Naive thymus-derived CD8-positive, alpha-beta T cell (primary cell): ENCODE measurements around the gene PEX10. TPM values are rescaled to one million over a fixed set of nuclear protein-coding genes. Genes with fewer than 3 reads are reported as not detected.
"Not testable (repeated sequence)": the region's sequence is repeated elsewhere in the genome, so short reads cannot be mapped to it uniquely, and the experiment has no call there.

ENCODE experiments used
- ATAC-seq, 2 donors: fragments of 150-1000 bp; cut with Tn5 transposase in 1 of 2; sonication (Bioruptor Pico), chemical (Tn5 transposase) in 1 of 2; 1 replicate in 1 of 2; 2 replicates in 1 of 2; pipeline ENCODE4 v1.10.0; 2021; ENCODE audit warnings: mild to moderate bottlenecking in 2 of 2, moderate library complexity in 2 of 2
- POLR2A ChIA-PET: fragments of 350-600 bp; sonication (Branson Sonifier 250); formaldehyde crosslinking; loops from one replicate; lab custom pipeline; 2021; ENCODE audit warnings: antibody characterized with exemption; lab: Charles Lee
- DNase-seq, 10 donors: peaks; one replicate each; pipeline versions ENCODE4 v3.0.0 to v3.0.0-alpha.2; 2020 to 2022
- H3K27ac Mint-ChIP-seq, 10 donors: one replicate each; pipeline ENCODE4 v1.8.0; 2020 to 2022; ENCODE audit warnings: mild to moderate bottlenecking in 10 of 10, mixed read lengths in 10 of 10, moderate library complexity in 4 of 10, inconsistent platforms in 1 of 10
- H3K27me3 Mint-ChIP-seq, 5 donors: one replicate each; pipeline ENCODE4 v1.8.0; 2021 to 2022; ENCODE audit warnings: mixed read lengths in 5 of 5
- H3K36me3 Mint-ChIP-seq, 3 donors: one replicate each; pipeline ENCODE4 v1.8.0; 2020 to 2022; ENCODE audit warnings: mixed read lengths in 3 of 3, mild to moderate bottlenecking in 2 of 3, inconsistent platforms in 1 of 3
- H3K4me1 Mint-ChIP-seq, 4 donors: one replicate each; pipeline ENCODE4 v1.8.0; 2021 to 2022; ENCODE audit warnings: mixed read lengths in 4 of 4
- H3K4me3 Mint-ChIP-seq, 10 donors: one replicate each; pipeline ENCODE4 v1.8.0; 2020 to 2022; ENCODE audit warnings: mild to moderate bottlenecking in 10 of 10, mixed read lengths in 10 of 10, moderate library complexity in 6 of 10, inconsistent platforms in 1 of 10
- H3K9me3 Mint-ChIP-seq, 9 donors: one replicate each; pipeline ENCODE4 v1.8.0; 2020 to 2022; ENCODE audit warnings: mixed read lengths in 9 of 9, mild to moderate bottlenecking in 3 of 9, inconsistent platforms in 1 of 9, moderate library complexity in 1 of 9
- polyA plus RNA-seq, 3 donors: library from polyadenylated mRNA; unstranded; fragments of 300-500 nt; fragmentation: Illumina TruSeq; gene quantifications; one replicate each; pipeline ENCODE4 v1.2.3, GENCODE V29; 2021
- total RNA-seq, 8 experiments: library from RNA in 2 of 8; stranded (reverse) in 2 of 8; gene quantifications; one replicate each; pipeline ENCODE4 v1.2.3 and lab custom pipeline; 2021 to 2026

PEX10 gene
- total RNA-seq (10 to 100 TPM; 15.5 to 20.1 TPM), polyA plus RNA-seq (10 to 100 TPM in 1 of 3 donors, 1 to 10 TPM in 2; 7.5 to 10.4 (median 9.1) TPM), total RNA-seq (lab: John Stamatoyannopoulos, UW) (12.4 to 35.7 (median 21.1) reads per million in 6 experiments)

DNA sequence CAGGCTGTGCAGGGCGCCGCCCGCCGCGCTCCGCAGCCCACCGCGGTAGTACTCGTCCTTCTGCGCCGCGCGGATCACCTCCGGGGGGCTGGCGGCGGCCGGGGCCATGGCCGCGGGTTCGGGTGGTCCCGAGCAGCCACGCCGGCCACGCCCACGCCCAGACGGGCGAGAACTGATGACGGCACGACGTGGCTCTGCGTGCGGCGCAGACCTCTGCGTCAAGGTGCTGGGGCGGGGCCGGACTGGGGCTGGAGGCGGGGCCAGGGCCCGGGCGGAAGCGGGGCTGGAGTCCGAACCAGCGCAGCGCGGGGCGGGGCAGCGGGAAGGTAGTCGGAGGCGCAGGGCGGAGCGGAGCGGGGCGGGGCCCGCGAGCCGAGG is at the start of gene PEX10:
Gene PEX10 (minus strand): TSS at position 170 of the 378 bp plus-strand sequence. CDS start 62 bp downstream, at position 108.
- DNase-seq (peak; percentile 96 to 100 (median 98)), ATAC-seq (peak; percentile 78 to 88)
- H3K36me3 Mint-ChIP-seq = peaks cover 0 to 4% (median 0%) of the 10 kb centered on the region in 3 donors
- no peaks in the 10 kb centered on the region for H3K9me3 Mint-ChIP-seq
- H3K4me3 Mint-ChIP-seq = peak within 1 kb of the TSS; percentile 77 to 91 (median 86)
- POLR2A ChIA-PET = interaction anchor here (1.0 to 8.6 kb wide), 11 partner anchors 20 to 374 kb away, joined by 3 to 131 read pairs (median 7); partner anchors contain the start of genes MORN1, PANK4, PRXL2B and RER1
- H3K27ac Mint-ChIP-seq = peak within 1 kb of the TSS; percentile 55 to 96 (median 87)
- peaks cover 27 to 57% (median 41%) of the 10 kb centered on the region in 4 donors for H3K4me1 Mint-ChIP-seq
- H3K27me3 Mint-ChIP-seq = no peaks in the 10 kb centered on the region

DNA sequence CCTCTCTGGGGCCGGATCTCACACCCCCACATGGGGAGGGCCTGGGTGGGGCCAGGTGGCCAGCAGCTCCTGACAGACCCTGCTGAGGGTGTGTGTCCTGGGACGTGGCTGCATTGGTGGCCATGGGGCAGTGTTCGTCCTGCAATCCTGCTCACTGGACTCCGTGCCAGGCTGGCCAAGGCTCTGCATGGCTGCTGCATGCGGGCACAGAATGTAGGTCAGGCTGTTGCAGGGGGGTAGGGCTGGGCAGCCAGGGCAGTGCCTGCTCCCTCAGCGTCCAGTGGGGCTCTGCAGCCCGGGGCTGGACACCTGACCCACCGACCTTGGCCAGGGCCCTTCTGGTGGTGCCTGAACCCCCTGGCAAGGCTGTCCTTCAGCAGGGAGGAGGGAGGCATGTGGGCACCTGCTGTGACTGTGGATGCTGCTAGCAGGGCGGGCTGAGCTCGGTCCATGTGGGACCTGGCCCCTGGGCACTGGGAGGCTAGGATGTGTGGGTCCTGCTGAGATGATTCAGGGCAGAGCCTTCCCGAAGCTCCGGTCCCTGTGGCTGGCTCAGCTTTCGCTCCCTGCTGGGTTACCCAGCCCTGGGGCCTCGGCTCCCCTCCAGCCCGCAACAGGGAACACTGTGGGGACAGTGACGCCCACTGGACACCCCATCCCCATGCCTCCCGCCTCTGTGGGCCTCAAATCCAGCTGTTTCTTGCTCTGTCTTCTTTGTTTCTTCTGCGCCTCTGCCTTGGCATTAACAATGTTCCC is 48.8 kb upstream of the PEX10 start:
- POLR2A ChIA-PET = interaction anchor here (1.2 kb wide), 1 partner anchor 18 kb away, joined by 5 read pairs; no protein-coding TSS in a partner anchor
- Mint-ChIP-seq H3K4me1 (peaks cover 0 to 8% (median 2%) of the 10 kb centered on the region in 4 donors), H3K9me3 (no peaks in the 10 kb centered on the region), H3K36me3 (peaks cover 0 to 2% (median 0%) of the 10 kb centered on the region in 3 donors), H3K27ac (no peak overlapping the region), H3K4me3 (no peak overlapping the region), H3K27me3 (peaks cover 0 to 16% (median 4%) of the 10 kb centered on the region in 5 donors)
- no peak for ATAC-seq
- no peak for DNase-seq

GRCh38 chr1:2460203-2460602 is 47.8 kb upstream of the PEX10 start:
- H3K4me1 Mint-ChIP-seq = peaks cover 0 to 8% (median 3%) of the 10 kb centered on the region in 4 donors
- H3K36me3 Mint-ChIP-seq = peaks cover 0 to 2% (median 0%) of the 10 kb centered on the region in 3 donors
- H3K27ac Mint-ChIP-seq = no peak overlapping the region

DNA sequence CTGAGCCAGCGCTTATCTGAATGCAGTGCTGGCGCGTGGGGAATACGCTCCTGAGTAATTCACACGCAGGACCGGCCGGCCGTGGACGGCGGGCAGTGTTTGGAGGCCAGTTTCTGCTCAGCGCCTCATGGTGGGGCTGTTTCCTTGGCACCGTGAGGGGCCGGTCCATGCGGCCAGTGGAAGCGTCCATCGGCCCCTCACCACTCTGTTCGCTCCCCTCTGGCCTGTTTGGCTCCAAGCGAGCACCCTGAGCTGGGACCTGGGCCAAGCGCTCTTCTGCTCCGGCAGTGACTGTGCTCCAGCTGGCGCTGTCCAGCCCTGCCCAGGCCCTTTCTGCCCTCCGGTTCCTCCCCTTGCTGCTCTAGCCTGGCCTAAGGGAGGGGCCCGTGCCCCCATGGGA is 47.4 kb upstream of the PEX10 start:
- H3K36me3 Mint-ChIP-seq = peaks cover 0 to 2% (median 0%) of the 10 kb centered on the region in 3 donors
- H3K4me3 Mint-ChIP-seq = no peak overlapping the region
- H3K27me3 Mint-ChIP-seq = peaks cover 0 to 16% (median 4%) of the 10 kb centered on the region in 5 donors
- no peak overlapping the region for H3K27ac Mint-ChIP-seq
- no peak for DNase-seq
- no peak for ATAC-seq
- peaks cover 0 to 8% (median 3%) of the 10 kb centered on the region in 4 donors for H3K4me1 Mint-ChIP-seq
- POLR2A ChIA-PET = no interaction called here
- H3K9me3 Mint-ChIP-seq = no peaks in the 10 kb centered on the region

More at GRCh38 chr1:2460203-2460602, 47.8 kb upstream of the PEX10 start:
- no peaks in the 10 kb centered on the region for H3K9me3 Mint-ChIP-seq
- peaks cover 0 to 16% (median 4%) of the 10 kb centered on the region in 5 donors for H3K27me3 Mint-ChIP-seq
- POLR2A ChIA-PET = interaction anchor here (1.2 kb wide), 1 partner anchor 17 kb away, joined by 5 read pairs; no protein-coding TSS in a partner anchor
- DNase-seq (no peak), ATAC-seq (no peak)
- no peak overlapping the region for H3K4me3 Mint-ChIP-seq

DNA sequence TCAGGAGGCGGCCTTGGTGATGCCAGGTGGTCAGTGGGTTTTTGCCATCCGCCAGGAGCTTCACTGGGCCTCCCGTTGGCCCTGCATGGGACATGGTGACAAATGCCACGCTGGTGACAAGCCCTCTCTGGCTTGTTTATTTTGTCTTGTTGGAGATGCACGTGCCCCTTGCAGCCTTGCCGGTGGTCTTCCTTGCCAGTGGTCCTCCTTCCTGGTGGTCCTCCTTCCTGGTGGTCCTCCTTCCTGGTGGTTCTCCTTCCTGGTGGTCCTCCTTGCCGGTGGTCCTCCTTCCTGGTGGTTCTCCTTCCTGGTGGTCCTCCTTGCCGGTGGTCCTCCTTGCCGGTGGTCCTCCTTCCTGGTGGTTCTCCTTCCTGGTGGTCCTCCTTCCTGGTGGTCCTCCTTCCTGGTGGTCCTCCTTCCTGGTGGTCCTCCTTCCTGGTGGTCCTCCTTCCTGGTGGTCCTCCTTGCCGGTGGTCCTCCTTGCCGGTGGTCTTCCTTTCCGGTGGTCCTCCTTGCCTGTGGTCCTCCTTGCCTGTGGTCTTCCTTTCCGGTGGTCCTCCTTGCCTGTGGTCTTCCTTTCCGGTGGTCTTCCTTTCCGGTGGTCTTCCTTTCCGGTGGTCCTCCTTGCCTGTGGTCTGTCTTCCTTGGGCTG is 46.9 kb upstream of the PEX10 start:
- H3K36me3 Mint-ChIP-seq, H3K9me3 Mint-ChIP-seq, DNase-seq, H3K4me3 Mint-ChIP-seq, H3K27ac Mint-ChIP-seq, H3K4me1 Mint-ChIP-seq, ATAC-seq, POLR2A ChIA-PET: not testable (repeated sequence)
- peaks cover 0 to 12% (median 0%) of the 10 kb centered on the region in 5 donors for H3K27me3 Mint-ChIP-seq

- H3K4me3 Mint-ChIP-seq = no peak overlapping the region
Observed at GRCh38 chr1:2458687-2459086, 46.3 kb upstream of the PEX10 start.

GRCh38 chr1:2457444-2457843 is 45.1 kb upstream of the PEX10 start:
- peaks cover 0 to 2% (median 0%) of the 10 kb centered on the region in 3 donors for H3K36me3 Mint-ChIP-seq
- no peak for DNase-seq
- no peak overlapping the region for H3K4me3 Mint-ChIP-seq
- no peaks in the 10 kb centered on the region for H3K27me3 Mint-ChIP-seq
- POLR2A ChIA-PET = no interaction called here
- no peaks in the 10 kb centered on the region for H3K9me3 Mint-ChIP-seq
- H3K4me1 Mint-ChIP-seq = peaks cover 0 to 6% (median 2%) of the 10 kb centered on the region in 4 donors
- no peak for ATAC-seq
- no peak overlapping the region for H3K27ac Mint-ChIP-seq

More at GRCh38 chr1:2458687-2459086, 46.3 kb upstream of the PEX10 start:
- POLR2A ChIA-PET = no interaction called here
- Mint-ChIP-seq H3K36me3 (peaks cover 0 to 2% (median 0%) of the 10 kb centered on the region in 3 donors), H3K27ac (no peak overlapping the region), H3K4me1 (peaks cover 0 to 6% (median 2%) of the 10 kb centered on the region in 4 donors), H3K9me3 (no peaks in the 10 kb centered on the region), H3K27me3 (peaks cover 0 to 8% (median 0%) of the 10 kb centered on the region in 5 donors)
- no peak for ATAC-seq
- DNase-seq = no peak

GRCh38 chr1:2455757-2456156 is 43.4 kb upstream of the PEX10 start:
- Mint-ChIP-seq H3K27ac (no peak overlapping the region), H3K9me3 (no peaks in the 10 kb centered on the region), H3K4me1 (peaks cover 0 to 6% (median 0%) of the 10 kb centered on the region in 4 donors), H3K36me3 (no peaks in the 10 kb centered on the region), H3K4me3 (no peak overlapping the region), H3K27me3 (no peaks in the 10 kb centered on the region)
- ATAC-seq = no peak
- DNase-seq = no peak
- POLR2A ChIA-PET = no interaction called here

DNA sequence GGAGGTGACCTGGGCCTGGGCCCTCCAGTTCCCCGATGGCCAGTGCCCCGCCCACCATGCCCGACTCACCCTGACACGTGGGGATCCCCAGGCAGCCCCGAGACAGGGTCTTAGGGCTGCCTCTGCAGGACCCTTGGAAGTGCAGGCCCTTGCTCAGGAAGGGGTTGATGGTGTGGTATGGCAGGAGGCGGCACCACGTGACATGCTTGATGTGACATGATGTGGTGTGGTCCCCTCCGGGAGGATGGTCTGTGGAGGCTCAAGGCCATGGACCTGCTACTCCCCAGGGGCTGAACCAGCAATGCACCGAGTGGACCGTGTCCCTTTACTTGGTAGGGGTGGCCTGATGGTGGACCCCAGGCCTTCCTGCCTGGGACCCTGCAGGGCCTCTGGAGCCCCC is 41.9 kb upstream of the PEX10 start:
- H3K4me3 Mint-ChIP-seq = no peak overlapping the region
- ATAC-seq = no peak

DNA sequence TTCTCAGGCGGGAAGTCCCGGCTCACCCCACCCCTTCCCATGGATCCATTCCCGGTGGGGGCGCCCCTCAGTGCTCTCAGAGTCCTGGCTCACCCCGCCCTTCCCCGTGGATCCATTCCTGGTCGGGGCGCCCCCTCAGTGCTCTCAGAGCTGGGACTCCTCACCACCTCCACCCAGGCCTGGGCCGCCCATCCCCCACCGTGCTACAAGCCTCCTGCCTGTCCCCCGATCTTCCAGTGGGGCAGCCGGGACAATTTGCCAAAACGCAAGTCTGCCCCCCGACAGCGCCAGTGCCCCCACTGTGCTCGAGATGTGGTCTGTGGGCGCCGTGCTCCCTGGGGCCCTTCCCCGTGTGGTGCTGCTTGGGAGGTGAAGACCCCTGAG is 40.6 kb upstream of the PEX10 start:
- H3K4me3 Mint-ChIP-seq = no peak overlapping the region
- H3K27ac Mint-ChIP-seq = no peak overlapping the region
- H3K9me3 Mint-ChIP-seq = no peaks in the 10 kb centered on the region
- no peaks in the 10 kb centered on the region for H3K27me3 Mint-ChIP-seq
- POLR2A ChIA-PET = no interaction called here
- DNase-seq = no peak
- no peak for ATAC-seq
- H3K4me1 Mint-ChIP-seq = peaks cover 0 to 3% (median 0%) of the 10 kb centered on the region in 4 donors
- no peaks in the 10 kb centered on the region for H3K36me3 Mint-ChIP-seq

More for the DNA sequence above, 41.9 kb upstream of the PEX10 start:
- DNase-seq = no peak
- Mint-ChIP-seq H3K27ac (no peak overlapping the region), H3K9me3 (no peaks in the 10 kb centered on the region), H3K36me3 (no peaks in the 10 kb centered on the region), H3K4me1 (peaks cover 0 to 4% (median 0%) of the 10 kb centered on the region in 4 donors), H3K27me3 (no peaks in the 10 kb centered on the region)
- POLR2A ChIA-PET = no interaction called here

GRCh38 chr1:2452201-2452931 is 40.0 kb upstream of the PEX10 start:
- Mint-ChIP-seq H3K9me3 (no peaks in the 10 kb centered on the region), H3K36me3 (no peaks in the 10 kb centered on the region), H3K4me3 (no peak overlapping the region), H3K27ac (no peak overlapping the region), H3K4me1 (peaks cover 0 to 3% (median under 1%) of the 10 kb centered on the region in 4 donors), H3K27me3 (no peaks in the 10 kb centered on the region)
- DNase-seq = no peak
- no peak for ATAC-seq
- POLR2A ChIA-PET = no interaction called here

DNA sequence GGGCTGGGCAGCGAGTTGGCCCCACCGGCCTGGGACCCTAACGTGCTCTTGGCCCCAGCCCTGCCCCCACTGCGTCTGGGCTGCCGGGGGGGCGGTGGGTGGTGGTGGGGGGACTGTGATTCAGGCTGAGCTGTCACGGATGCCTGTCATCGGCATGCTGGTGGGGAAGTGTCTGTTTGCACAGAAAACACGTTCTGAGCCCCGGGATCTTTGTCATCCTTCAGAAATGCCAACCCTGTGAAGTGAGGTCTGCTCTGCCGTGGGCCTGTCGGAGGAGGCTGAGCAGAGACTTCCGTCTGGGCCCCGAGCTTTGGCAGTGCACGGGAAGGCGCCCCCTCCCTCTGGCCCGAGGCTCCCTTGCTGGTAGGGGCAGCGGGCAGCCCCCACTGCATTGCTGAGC is 39.4 kb upstream of the PEX10 start:
- Mint-ChIP-seq H3K27ac (no peak overlapping the region), H3K9me3 (no peaks in the 10 kb centered on the region), H3K27me3 (no peaks in the 10 kb centered on the region), H3K4me3 (no peak overlapping the region), H3K36me3 (no peaks in the 10 kb centered on the region), H3K4me1 (peaks cover 0 to 7% (median 1%) of the 10 kb centered on the region in 4 donors)
- DNase-seq (no peak), ATAC-seq (no peak)
- POLR2A ChIA-PET = no interaction called here
